WI38 (cell line): ENCODE data around the gene RAPGEF4.

Experiments
- H3K4me3 ChIP-seq: 2 replicates; pipeline ENCODE4 v1.5.1; 2011; ENCODE audit warnings: low read depth, mild to moderate bottlenecking, control low read depth, low read length
- CTCF ChIP-seq: IDR thresholded peaks from 2 replicates; pipeline ENCODE4 v1.5.1; 2012; ENCODE audit warnings: low read depth, mild to moderate bottlenecking, control low read depth, low read length

The RAPGEF4 gene

GRCh38 chr2:172888714-172889669 is 153.3 kb downstream of the RAPGEF4 start:
- no peak for TF ChIP-seq CTCF
- H3K4me3 ChIP-seq, result no peak overlapping the region

- H3K4me3 ChIP-seq, result no peak overlapping the region
- no peak for TF ChIP-seq CTCF
Measured at GRCh38 chr2:172889768-172890430, 154.3 kb downstream of the RAPGEF4 start.

- TF ChIP-seq CTCF, result no peak
- no peak overlapping the region for H3K4me3 ChIP-seq
Measured at GRCh38 chr2:172893111-172893510, 157.5 kb downstream of the RAPGEF4 start.

GRCh38 chr2:172893671-172894070 is 158.0 kb downstream of the RAPGEF4 start:
- no peak for TF ChIP-seq CTCF
- H3K4me3 ChIP-seq, result no peak overlapping the region

GRCh38 chr2:172894689-172895387 is 159.2 kb downstream of the RAPGEF4 start:
- no peak overlapping the region for H3K4me3 ChIP-seq
- no peak for TF ChIP-seq CTCF

DNA sequence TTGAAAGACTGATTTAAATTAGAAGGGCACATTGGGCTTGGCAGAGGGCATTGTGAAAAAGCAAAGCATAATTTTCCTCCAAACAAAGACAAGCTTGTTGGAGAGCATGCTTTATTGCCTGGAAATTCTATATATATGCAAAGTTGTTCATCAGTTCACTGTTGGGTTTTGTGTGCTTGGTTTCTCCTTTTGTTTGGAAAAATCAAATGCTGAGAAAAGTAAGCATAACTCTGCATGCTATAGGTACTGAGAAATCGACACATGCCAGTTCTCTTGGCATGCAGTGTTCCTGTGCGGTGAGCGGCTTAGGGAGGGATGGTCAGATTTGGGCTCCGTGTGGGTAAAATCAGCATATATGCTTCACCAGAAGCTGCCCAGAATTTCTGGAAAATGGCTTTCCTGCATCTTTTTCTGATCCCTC is 161.0 kb downstream of the RAPGEF4 start:
- no peak overlapping the region for H3K4me3 ChIP-seq
- no peak for TF ChIP-seq CTCF

GRCh38 chr2:172900871-172901270 is 165.2 kb downstream of the RAPGEF4 start:
- H3K4me3 ChIP-seq, result no peak overlapping the region
- TF ChIP-seq CTCF, result no peak
